HepG2 (cell line): Measurements from ENCODE around the gene SQOR. TPM values are rescaled to one million over a fixed set of nuclear protein-coding genes. Genes with fewer than 3 reads are reported as not detected.

Source experiments
- HDAC1 ChIP-seq: sonication (generic); formaldehyde crosslinking; IDR thresholded peaks from 2 replicates; pipeline ENCODE4 v1.5.1; 2020; ENCODE audit warnings: mild to moderate bottlenecking, missing genetic modification reagents
- HNRNPL ChIP-seq: fragments of 200-400 bp; formaldehyde crosslinking; IDR thresholded peaks from 2 replicates; pipeline ENCODE4 v1.6.1; 2017; ENCODE audit warnings: mild to moderate bottlenecking, low read depth, low read length
- KDM6A ChIP-seq: IDR thresholded peaks from 2 replicates; pipeline ENCODE4 v1.6.1; 2016; ENCODE audit warnings: low read depth
- KMT2B ChIP-seq: IDR thresholded peaks from 2 replicates; pipeline ENCODE4 v1.6.1; 2016; ENCODE audit warnings: missing genetic modification reagents, missing compliant biosample characterization
- LRRFIP1 ChIP-seq: sonication (generic); formaldehyde crosslinking; conservative IDR thresholded peaks from 2 replicates; pipeline ENCODE4 v1.4.0; 2020; ENCODE audit warnings: missing genetic modification reagents
- MED13 ChIP-seq: sonication (generic); formaldehyde crosslinking; IDR thresholded peaks from 2 replicates; pipeline ENCODE4 v1.5.0; 2020; ENCODE audit warnings: missing genetic modification reagents
- MLXIP ChIP-seq: sonication (generic); formaldehyde crosslinking; IDR thresholded peaks from 2 replicates; pipeline ENCODE4 v1.9.0; 2021; ENCODE audit warnings: missing genetic modification reagents, borderline replicate concordance
- SAFB2 ChIP-seq: sonication (generic); formaldehyde crosslinking; IDR thresholded peaks from 2 replicates; pipeline ENCODE4 v1.5.1; 2020; ENCODE audit warnings: missing genetic modification reagents, low read depth, mild to moderate bottlenecking, borderline replicate concordance
- SNAPC4 ChIP-seq: sonication (generic); formaldehyde crosslinking; IDR thresholded peaks from 2 replicates; pipeline ENCODE4 v1.4.0; 2020; ENCODE audit warnings: mild to moderate bottlenecking, missing genetic modification reagents
- ZC3H13 ChIP-seq: sonication (generic); formaldehyde crosslinking; IDR thresholded peaks from 2 replicates; pipeline ENCODE4 v1.8.1; 2023; ENCODE audit warnings: mild to moderate bottlenecking, missing genetic modification reagents, moderate library complexity
- ZFP82 ChIP-seq: sonication (generic); formaldehyde crosslinking; IDR thresholded peaks from 2 replicates; pipeline ENCODE4 v1.5.1; 2020; ENCODE audit warnings: mild to moderate bottlenecking, missing genetic modification reagents, borderline replicate concordance
- ZNF607 ChIP-seq: sonication (generic); formaldehyde crosslinking; IDR thresholded peaks from 2 replicates; pipeline ENCODE4 v1.5.1; 2020; ENCODE audit warnings: missing genetic modification reagents, mild to moderate bottlenecking, borderline replicate concordance
- ZSCAN9 ChIP-seq: IDR thresholded peaks from 2 replicates; pipeline ENCODE4 v1.6.1; 2016; ENCODE audit warnings: borderline replicate concordance
- ZXDC ChIP-seq: sonication (generic); formaldehyde crosslinking; IDR thresholded peaks from 2 replicates; pipeline ENCODE4 v1.5.0; 2020; ENCODE audit warnings: mild to moderate bottlenecking, missing genetic modification reagents
- ZZZ3 ChIP-seq: sonication (generic); formaldehyde crosslinking; IDR thresholded peaks from 2 replicates; pipeline ENCODE4 v1.4.0; 2020; ENCODE audit warnings: missing genetic modification reagents, mild to moderate bottlenecking, borderline replicate concordance
- polyA plus RNA-seq, 8 experiments: library from polyadenylated mRNA; depleted of rRNA in 3 of 8; stranded (reverse) in 7 of 8; unstranded in 1 of 8; fragments of >200 nt; fragmentation: Illumina TruSeq in 4 of 8; extraction: Trizol in 4 of 8; gene quantifications; 2 replicates each; pipeline versions ENCODE4 v1.2.1 to v1.2.3, GENCODE V29; 2011 to 2016; ENCODE audit warnings: low read depth in 4 of 8, missing spikeins in 1 of 8, mixed read lengths in 1 of 8; ENCODE audit not compliant: insufficient read depth in 1 of 8
- total RNA-seq, 5 experiments: library from RNA; depleted of rRNA; stranded (reverse); fragments of >200 nt; fragmentation: Illumina TruSeq; extraction: Trizol; gene quantifications; 2 replicates each; pipeline ENCODE4 v1.2.3, GENCODE V29; 2016; ENCODE audit warnings: low read depth in 1 of 5

Gene SQOR
- total and polyA plus RNA-seq, 2 of the 13 experiments (the other 11 are each of a cell fraction or from before 2014, with no cell fraction given): 19.3 to 19.4 TPM

- TF ChIP-seq MLXIP (CRISPR knock-in tag) (no peak), ZZZ3 (0 out of 2 replicates have a peak, but pooled peaks have one; percentile 53), HNRNPL (peak; percentile 79; the same call in 1 of the 2 replicates), KMT2B (CRISPR knock-in tag) (0 out of 2 replicates have a peak, but pooled peaks have one; percentile 33), ZFP82 (CRISPR knock-in tag) (peak; percentile 74; the same call in 1 of the 2 replicates), KDM6A (no peak), LRRFIP1 (CRISPR knock-in tag) (no peak), ZNF607 (CRISPR knock-in tag) (0 out of 2 replicates have a peak, but pooled peaks have one; percentile 23), HDAC1 (CRISPR knock-in tag) (peak; percentile 76), ZSCAN9 (0 out of 2 replicates have a peak, but pooled peaks have one; percentile 37), ZXDC (CRISPR knock-in tag) (peak; percentile 96), SNAPC4 (CRISPR knock-in tag) (peak; percentile 76; the same call in 1 of the 2 replicates), MED13 (CRISPR knock-in tag) (no peak), SAFB2 (CRISPR knock-in tag) (no peak), ZC3H13 (CRISPR knock-in tag) (peak; percentile 71; the same call in 1 of the 2 replicates)
Observed at GRCh38 chr15:45634432-45635190, at the start of gene SQOR (continued).
